HG03565 (cell line): ENCODE measurements around the gene NLN.
"Not testable (repeated sequence)": the region's sequence is repeated elsewhere in the genome, so short reads cannot be mapped to it uniquely, and the experiment has no call there.

ENCODE experiments used
- ATAC-seq: cut with Tn5 transposase; IDR thresholded peaks from one replicate; pipeline ENCODE4 v1.9.1; 2021; ENCODE audit warnings: mild to moderate bottlenecking, moderate library complexity; ENCODE audit not compliant: unreplicated experiment

The NLN gene

DNA sequence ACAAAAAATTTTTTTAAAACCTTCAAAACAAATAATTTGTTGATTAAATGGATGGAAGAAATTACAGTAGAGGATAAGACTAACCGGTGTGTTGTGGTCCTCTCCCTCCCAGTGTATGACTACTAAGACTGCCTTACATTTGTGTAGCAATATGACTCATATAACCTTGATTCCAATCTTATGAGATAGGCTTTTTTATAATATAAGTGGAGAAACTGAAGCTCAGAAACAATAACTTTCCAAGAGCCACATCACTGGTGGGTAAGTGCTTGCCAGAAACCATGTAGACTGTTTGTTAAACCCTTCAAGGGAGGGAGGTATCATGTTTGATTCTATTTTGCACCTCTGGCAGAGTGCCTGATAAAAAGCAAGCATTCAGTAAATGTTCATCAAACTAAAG lies 47.5 kb downstream of the NLN start:
- no peak for ATAC-seq

GRCh38 chr5:65771266-65771665 lies 49.3 kb downstream of the NLN start:
- ATAC-seq, result no peak

DNA sequence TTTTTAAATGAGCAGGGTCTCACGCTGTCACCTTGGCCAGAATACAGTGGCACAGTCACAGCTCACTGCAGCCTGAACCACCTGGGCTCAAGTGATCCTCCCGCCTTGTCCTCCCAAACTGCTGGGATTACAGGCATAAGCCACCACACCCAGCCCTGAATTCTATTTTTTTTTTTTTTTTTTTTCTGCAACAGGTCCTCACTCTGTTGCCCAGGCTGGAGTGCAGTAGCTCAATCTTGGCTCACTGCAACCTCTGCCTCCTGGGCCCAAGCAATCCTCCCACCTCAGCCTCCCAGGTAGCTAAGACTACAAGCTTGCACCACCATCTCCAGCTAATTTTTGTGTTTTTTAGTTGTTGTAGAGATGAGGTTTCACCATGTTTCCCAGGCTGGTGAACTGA lies 51.0 kb downstream of the NLN start:
- not testable (repeated sequence) for ATAC-seq

DNA sequence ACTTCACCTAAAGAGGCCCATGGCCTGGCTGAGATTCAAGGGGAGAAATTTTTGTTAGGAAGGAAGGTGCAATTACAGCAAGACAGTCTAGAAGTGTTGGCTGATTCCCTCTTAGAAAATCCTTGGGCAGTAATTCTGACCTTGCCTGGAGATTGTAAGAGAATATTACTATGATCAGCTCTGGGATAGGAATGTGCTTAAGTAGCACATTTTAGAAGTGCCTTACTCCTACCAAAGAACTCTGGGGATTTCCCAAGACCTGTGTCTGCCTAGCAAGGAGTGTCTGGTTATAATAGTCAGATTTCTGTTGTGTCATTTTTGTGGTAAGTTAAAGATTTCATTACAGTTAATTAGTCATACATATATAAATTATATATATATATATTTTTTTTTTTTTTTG lies 52.3 kb downstream of the NLN start:
- no peak for ATAC-seq

DNA sequence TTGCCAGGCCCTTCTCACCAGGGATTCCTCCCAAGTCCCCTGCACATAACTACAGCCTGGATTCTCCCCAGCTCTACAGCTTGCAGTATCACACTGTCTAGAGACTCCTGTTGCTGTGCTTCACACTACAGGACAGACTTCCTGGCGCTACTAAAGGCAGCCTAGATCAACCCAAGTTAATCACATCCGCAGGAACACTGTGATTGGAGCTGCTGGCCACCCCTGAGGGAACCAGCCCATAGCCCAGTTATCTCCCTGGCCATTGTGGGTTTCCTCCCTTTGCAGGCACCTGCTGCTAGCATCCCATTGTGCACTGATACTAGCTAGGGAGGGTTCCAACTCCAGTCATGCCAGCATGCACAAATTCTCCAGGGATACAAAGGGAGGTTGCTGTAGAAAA lies 53.5 kb downstream of the NLN start:
- no peak for ATAC-seq

DNA sequence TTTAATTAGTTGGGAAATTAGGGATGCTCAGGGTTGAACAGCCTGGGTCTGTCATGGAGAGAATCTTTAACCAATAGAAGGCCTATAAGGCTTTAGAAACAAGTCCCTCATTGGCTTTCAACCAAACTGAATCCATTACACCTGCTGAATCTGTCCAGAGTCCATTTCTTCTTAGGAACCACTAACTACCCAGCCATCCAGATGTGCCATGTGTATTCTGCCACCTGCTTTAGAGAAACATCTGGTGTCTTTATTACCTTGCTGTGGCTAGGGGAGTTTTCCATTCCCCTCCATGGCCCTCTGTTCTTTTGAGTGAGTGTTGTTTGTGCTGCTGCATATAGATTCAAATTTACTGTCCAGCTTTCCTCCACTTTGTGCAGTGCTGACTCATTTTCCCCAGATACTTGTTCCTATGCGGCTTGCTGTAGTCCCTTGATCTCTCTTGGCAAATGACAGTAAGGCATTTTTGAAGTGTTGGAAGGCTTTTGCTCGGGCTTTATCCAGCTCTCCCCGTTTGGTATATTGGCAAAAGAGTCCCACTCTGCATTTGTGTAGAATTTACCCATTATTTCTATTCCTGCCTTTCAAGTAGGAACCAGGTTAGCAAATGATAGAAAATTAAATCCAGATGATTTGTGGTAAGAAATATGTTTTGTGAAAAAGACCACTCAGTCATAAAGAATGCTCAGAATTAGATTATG lies 54.6 kb downstream of the NLN start:
- no peak for ATAC-seq

DNA sequence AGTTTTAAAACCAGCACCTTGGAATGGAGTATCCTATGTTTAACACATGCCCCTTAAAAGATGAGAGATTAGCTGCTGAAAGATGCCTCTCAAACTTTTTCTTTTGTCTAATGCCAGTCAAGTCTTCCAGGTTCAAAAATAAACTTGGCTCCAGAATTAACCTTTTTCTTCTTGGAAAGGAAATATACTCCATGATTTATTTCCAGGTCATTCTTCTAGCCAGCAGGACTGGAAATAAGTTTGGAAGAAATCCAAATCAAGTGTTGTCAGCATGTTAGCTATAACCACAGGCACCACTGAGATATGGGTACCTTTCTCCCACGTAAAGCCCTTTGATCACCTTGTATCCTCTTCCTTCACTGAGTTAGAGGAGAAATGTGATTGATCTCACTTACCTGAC lies 56.1 kb downstream of the NLN start:
- ATAC-seq, result no peak

DNA sequence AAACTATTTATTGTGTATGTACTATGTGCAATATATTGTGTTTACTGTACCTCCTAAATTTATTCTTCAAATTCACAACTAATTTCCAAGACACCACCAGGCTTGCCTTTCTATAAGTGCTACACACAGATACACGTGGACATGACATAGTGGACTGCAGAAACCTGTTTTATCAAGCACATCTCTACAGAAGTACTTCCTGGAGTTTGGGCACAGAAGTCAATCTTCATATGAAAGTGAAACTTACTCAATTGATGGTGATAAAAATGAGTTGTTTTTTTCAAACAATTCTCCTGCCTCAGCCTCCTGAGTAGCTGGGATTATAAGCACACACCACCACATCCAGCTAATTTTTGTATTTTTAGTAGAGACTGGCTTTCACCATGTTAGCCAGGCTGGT lies 57.6 kb downstream of the NLN start:
- ATAC-seq, result no peak

GRCh38 chr5:65788296-65788695 lies 66.3 kb downstream of the NLN start:
- ATAC-seq, result not testable (repeated sequence)

- ATAC-seq, result no peak
These were observed 68.6 kb downstream of the NLN start for GRCh38 chr5:65790371-65791163.

DNA sequence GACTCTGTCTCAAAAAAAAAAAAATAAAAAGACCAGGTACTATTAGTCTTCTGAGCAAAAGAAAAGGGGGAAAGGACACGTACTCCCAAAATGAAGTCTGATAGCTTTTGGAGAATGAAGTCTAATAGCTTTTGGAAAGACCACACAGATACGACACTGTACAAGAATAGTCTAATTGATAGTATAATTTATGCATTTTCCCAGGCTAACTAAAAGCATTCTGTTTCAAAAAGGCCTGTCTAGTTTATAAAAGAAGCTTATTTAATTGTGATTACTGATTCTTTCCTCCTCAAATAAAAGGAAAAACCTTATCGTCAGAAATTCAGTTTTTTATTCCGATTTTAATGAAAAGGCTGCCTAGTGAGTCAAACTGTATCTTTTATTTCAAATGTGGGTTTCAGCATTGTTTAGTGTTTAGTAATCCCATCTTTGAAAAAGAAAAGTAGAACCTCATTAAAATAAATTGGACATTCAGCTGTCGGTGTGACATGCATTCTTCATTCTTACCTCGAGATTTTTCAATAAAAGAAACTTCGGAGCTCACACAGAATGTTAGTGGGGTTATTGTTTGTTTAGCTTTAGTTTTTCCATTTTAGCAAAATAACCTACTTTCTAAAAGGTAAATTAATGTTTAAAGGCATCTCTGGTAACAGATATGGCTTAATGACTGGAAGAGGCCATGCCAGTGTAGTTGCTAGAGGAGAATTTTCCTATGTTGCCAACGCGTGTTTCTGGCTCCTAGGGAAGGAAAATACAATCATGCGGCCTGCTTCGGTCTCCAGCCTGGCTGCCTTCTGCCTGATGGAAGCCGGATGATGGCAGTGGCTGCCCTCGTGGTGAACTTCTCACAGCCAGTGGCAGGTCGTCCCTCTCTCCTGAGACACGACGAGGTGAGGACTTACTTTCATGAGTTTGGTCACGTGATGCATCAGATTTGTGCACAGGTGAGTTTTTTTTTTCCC lies 70.0 kb downstream of the NLN start:
- no peak for ATAC-seq

DNA sequence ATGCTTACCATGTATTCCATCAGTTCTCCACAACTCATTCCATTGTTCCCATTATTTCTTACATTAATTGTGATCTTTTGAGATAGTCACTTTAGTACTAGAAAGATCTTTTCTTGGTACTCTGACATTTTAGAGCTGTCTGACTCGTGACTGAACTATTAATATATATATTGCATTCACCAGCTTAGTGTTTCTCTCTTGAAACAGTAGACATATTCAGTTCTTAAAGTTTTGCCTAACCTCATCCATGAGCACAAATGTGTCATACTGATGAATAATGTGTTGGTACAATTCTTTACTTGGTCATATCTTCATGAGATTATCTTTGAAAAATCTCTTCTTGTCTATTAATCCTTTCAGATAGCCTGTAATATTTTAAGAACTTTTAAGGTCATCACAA lies 74.3 kb downstream of the NLN start:
- ATAC-seq, result no peak

DNA sequence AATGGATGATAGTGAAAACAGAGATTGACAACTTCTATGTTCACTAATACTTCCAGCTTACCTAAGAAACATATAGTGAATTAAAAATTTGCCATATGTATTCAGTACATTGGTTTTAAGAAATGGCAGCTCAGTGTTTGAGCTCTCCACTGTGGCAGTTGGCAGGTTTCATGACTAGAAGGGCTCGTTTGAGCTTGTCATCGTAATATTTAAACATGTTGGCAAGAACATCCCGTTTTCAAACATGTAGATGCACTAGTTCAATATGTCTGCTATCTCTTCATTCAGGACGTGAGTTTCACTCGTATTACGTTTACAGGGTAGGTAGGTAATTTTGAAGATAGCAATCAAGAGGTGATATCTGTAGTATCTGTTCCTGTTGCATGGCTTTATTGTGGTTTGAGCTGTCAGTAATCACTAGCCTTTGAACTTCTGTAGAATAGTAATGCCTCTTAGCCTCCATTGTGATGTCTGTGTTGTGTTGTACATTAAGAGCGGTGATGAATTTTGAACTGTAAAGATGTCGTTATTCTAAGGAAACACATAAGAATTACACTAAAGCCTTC lies 74.8 kb downstream of the NLN start:
- ATAC-seq, result no peak

GRCh38 chr5:65797481-65797880 lies 75.5 kb downstream of the NLN start:
- no peak for ATAC-seq

DNA sequence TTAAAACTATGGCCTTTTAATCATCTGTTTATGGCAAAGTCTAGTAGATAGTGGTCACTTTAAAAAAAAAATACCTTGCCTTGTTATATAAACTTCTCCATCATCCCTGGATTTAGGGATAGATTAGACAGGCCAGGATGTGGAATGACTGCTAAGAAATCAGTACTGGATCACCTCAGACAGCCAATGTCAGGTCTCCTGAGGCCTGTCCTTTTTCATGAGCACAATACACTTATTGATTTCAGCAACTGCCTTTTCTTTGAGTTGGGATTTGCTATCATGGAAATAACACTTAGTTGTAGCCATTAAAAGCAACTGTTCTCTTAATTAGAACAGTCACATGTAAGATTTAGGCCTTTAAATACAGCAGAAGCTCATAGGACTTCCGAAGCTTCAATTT lies 77.9 kb downstream of the NLN start:
- ATAC-seq, result no peak

GRCh38 chr5:65800775-65801174 lies 78.8 kb downstream of the NLN start:
- no peak for ATAC-seq

GRCh38 chr5:65801352-65801783 lies 79.4 kb downstream of the NLN start:
- no peak for ATAC-seq

DNA sequence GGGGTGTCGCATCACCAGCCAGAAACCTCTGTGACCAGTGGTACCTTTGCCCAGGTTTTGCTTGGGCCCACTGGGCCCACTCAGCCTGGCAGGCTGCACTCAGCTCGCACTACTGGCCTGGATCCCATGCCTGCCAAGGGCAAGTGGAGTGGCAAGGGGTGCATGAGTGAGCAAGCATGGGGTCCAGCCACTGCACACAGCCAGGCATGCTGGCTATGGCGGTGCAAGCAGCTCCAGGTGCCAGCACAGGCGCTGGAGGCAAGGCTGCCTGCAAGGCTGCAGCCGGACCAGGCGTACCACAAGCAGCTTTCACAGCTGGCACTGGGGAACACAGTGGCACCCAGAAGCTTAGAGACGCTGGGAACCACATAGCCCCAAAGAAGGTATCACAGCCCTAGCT lies 80.1 kb downstream of the NLN start:
- no peak for ATAC-seq

DNA sequence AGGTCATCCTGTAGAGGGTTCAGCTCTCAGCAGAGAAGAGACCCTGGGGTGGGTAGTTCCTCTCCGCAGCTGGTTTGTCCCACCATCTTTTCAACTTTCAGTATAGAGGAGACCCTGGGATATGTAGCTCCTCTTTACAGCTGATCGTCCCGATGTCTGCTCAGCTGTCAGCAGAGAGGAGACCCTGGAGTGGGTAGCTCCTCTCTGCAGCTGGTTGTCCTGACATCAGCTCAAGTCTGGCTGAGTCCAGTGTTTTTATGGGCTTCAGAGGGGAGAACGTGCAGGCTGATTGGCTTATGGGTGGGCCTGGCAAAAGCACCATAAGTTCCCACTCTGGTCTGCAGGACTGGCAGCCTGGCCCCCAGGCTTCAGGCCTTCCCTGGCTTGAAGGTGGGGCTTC lies 80.8 kb downstream of the NLN start:
- no peak for ATAC-seq

DNA sequence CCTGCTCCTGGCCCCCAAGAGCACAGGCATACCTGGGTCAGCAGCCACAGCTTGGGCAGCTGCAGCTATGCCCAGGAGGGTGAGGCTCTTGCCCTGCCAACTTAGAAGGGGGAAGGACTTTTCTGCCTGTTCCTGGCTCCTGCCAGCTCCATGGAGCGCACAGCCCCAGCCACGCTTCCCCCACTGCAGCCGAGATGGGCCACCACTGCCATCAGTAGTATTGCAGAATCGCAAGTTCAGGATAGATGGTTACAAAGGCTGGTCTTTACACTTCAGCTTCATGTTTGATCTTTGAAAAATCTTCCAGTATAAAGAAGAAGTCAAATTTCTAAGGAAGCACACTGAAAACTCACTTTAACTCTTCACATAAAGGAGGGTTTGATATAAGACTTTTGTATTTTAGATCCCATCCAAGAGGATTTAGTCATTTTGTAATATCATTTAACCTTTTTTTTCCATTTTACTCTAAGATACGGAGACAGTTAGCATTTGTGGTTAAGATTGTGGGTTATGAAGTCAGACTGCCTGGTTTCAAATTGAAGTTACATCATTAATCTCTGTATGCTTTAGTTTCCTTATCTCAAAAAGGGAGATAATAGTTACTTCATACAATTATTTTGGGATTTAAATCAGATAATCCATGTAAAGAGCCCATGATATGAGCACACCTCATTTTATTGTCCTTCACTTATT lies 81.8 kb downstream of the NLN start:
- ATAC-seq, result no peak
